22Rv1 (cell line): ENCODE data around the gene TIMM17A.

Experiments used
- H3K27ac ChIP-seq: fragments of 450-650 bp; 2 replicates; pipeline ENCODE4 v1.5.1; 2017
- ZFX ChIP-seq: fragments of 450-650 bp; IDR thresholded peaks from 2 replicates; pipeline ENCODE4 v1.6.1; 2017; ENCODE audit warnings: antibody characterized with exemption, borderline replicate concordance
- TF ChIP-seq, protein P1 (sequence below): fragments of 450-650 bp; IDR thresholded peaks from 2 replicates; pipeline ENCODE4 v1.5.1; 2017; ENCODE audit warnings: mild to moderate bottlenecking

The TIMM17A gene

DNA sequence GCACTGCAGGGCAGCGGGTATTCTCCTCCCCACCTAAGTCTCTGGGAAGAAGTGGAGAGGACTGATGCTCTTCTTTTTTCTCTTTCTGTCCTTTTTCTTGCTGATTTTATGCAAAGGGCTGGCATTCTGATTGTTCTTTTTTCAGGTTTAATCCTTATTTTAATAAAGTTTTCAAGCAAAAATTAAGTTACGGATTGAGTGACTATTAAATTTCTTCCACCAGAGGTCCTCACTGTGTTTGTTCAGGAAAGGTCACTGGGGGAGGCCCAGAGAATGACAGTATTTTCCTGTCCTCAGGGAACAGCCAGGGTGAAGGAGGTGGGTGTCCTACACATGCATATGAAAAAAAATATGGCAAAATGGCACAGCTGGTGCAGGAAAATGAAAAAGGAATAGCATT, 50.7 kb downstream of the TIMM17A start:
- TF ChIP-seq, protein P1, sequence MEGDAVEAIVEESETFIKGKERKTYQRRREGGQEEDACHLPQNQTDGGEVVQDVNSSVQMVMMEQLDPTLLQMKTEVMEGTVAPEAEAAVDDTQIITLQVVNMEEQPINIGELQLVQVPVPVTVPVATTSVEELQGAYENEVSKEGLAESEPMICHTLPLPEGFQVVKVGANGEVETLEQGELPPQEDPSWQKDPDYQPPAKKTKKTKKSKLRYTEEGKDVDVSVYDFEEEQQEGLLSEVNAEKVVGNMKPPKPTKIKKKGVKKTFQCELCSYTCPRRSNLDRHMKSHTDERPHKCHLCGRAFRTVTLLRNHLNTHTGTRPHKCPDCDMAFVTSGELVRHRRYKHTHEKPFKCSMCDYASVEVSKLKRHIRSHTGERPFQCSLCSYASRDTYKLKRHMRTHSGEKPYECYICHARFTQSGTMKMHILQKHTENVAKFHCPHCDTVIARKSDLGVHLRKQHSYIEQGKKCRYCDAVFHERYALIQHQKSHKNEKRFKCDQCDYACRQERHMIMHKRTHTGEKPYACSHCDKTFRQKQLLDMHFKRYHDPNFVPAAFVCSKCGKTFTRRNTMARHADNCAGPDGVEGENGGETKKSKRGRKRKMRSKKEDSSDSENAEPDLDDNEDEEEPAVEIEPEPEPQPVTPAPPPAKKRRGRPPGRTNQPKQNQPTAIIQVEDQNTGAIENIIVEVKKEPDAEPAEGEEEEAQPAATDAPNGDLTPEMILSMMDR, result peak; percentile 76
- no peak for TF ChIP-seq ZFX

DNA sequence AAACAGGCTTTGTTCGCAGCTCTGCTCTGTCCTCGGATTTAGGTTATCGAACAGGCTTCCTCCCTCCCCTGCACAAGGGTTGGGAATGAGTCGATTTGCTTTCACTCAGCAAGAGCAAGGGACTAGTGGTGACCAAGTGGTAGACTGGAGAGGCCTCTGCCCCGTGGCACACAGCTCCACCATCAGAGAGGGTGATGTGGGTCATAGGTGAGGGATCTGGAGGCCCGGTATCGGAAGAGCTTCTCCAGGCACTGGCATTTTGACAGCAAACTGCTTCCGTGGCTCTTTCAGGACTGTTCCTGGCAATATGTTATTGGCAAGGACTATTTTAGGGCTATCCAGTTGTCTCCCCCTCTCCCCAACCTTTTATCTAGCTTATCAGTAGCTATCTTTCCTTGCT, 52.0 kb downstream of the TIMM17A start:
- H3K27ac ChIP-seq, result peak overlapping the region; percentile 99
- TF ChIP-seq, protein P1, result no peak
- no peak for TF ChIP-seq ZFX

More for the DNA sequence above, 50.7 kb downstream of the TIMM17A start:
- H3K27ac ChIP-seq, result peak overlapping the region; percentile 99

DNA sequence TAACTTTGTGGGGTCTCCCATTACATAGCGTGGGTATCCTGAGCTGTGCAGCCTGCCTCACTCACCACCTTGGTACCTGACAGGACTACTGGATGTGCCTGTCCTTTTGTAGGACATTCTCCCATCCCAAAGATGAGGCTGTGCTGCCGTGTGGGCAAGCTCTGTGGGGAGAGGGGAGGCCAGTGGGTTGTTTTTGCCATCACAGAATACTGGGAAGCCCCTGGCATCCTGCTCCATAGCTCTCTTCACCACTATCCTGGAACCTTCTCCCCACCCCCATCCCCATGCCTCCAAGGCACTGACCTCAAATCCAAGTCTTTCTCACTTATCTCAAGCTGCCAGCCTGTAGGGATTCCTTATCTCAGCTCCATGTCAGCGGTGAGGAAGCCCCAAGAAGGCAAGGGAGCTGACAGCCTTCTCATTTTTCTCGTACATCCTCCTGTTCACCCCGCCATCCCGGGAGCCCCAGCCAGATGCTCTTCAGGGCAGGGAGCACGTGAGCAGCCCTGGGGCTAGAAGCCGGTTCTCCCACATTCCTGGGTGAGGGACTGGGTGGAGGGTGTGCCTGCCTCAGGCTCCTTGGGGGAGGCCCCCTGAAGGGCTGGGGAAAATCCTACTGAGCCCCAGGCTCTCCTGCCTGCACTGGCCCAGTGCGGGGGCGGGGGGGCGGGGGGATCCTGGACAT, 52.6 kb downstream of the TIMM17A start:
- TF ChIP-seq ZFX, result no peak
- TF ChIP-seq, protein P1, result no peak
- H3K27ac ChIP-seq, result peak overlapping the region; percentile 99

DNA sequence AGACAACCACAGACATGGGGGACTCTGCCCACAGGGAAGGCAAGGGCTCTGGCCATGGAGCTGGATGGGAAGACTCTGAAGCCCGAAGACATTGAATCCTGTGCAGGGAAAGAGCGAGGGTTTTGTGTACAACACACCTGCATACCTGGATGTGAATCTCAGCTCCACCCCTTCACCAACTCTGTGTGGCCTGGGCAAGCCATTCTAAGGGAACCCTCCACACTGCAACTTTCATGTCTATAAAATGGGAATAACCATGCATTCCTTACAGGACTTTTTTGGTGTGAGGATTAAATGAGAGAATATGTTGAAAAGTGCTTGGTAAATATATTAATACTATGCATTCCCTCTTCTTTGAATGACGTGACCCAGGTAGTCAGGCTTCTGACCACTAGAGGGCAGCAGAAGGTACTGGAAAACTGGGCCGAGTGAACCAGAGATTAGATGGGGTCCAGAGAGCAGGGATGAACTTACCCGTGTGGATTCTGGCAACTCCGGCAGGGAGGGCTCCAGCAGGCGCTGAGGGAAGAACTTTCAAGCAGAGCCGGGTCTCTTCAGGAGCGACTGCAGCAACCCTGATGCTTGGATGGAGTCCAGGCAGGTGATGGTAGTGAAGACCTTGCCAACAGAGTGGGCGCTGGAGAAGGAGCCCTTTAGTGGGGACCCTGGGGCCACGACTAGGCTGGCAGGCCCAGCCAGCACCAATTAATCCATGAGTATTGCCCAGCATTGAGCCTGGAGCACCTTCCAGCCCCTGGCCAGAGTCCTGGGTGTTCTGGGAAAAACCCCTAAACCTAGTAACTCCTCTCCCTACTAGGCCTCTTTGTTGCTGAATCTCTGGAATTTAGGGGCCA, 54.2 kb downstream of the TIMM17A start:
- TF ChIP-seq, protein P1, result peak; percentile 99
- TF ChIP-seq ZFX, result no peak
- peak overlapping the region; percentile 99 for H3K27ac ChIP-seq

DNA sequence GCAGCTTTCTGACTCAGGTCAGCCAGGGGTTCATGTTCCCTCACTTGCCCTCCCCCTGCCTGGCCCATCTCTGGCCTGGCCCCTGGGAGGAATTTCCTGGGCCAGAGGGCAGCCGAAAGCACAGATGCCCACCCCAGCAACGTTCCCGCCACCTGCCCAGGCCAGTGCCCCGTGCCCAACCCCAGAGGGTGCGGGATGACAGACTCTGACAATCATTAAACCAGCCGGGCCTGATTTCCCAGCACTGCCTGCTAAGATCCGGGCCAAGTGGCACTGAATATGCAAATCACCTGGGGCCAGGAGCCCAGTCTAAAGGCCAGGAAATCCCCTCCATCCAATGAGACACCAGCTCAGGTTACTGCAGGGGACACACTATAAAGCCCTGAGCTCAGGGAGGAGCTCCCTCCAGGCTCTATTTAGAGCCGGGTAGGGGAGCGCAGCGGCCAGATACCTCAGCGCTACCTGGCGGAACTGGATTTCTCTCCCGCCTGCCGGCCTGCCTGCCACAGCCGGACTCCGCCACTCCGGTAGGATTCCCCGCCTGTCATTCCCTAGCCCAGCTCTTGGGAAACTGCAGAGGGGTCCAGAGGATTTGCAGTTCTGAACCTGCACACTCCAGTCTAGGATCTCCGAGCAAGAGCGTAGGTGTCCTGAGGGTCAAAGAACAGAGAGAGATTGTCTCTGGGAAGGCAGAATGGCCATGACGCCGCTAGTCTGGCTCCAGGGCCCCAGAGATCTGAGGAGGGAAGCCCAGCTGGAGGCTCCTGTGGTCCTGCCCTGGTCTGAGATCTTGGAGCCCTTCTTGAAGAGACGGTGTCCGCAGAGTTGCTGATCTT, 55.1 kb downstream of the TIMM17A start, which contains the start of gene ELF3:
Gene ELF3 (plus strand): TSS at position 408 of the 836 bp plus-strand sequence. CDS start 550 bp downstream, outside the sequence.
- peak within 1 kb of the TSS; percentile 99 for H3K27ac ChIP-seq
- no peak for TF ChIP-seq ZFX
- TF ChIP-seq, protein P1, result no peak

DNA sequence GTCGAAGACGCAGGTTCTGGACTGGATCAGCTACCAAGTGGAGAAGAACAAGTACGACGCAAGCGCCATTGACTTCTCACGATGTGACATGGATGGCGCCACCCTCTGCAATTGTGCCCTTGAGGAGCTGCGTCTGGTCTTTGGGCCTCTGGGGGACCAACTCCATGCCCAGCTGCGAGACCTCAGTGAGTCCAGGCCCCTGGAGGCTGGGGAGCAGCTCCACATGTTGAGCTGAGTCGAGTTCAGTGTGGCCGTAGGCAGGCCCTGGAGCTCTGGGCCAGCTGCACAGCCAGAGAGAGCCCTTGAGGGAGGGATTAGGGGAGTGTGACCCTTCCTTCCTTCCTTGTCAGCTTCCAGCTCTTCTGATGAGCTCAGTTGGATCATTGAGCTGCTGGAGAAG, 56.7 kb downstream of the TIMM17A start:
- H3K27ac ChIP-seq, result peak overlapping the region; percentile 99
- TF ChIP-seq, protein P1, result no peak
- TF ChIP-seq ZFX, result no peak
